NAMALWA (cell line): ENCODE data around the gene MXRA8.
A peak's percentile ranks its signal among the peaks of the same experiment; 100 is the strongest.
"Not testable (repeated sequence)": the region's sequence is repeated elsewhere in the genome, so short reads cannot be mapped to it uniquely, and the experiment has no call there.

Experiments used
- DNase-seq: peaks from one replicate; pipeline ENCODE4 v3.0.0-alpha.2; 2015; ENCODE audit warnings: low spot score

MXRA8 gene

DNA sequence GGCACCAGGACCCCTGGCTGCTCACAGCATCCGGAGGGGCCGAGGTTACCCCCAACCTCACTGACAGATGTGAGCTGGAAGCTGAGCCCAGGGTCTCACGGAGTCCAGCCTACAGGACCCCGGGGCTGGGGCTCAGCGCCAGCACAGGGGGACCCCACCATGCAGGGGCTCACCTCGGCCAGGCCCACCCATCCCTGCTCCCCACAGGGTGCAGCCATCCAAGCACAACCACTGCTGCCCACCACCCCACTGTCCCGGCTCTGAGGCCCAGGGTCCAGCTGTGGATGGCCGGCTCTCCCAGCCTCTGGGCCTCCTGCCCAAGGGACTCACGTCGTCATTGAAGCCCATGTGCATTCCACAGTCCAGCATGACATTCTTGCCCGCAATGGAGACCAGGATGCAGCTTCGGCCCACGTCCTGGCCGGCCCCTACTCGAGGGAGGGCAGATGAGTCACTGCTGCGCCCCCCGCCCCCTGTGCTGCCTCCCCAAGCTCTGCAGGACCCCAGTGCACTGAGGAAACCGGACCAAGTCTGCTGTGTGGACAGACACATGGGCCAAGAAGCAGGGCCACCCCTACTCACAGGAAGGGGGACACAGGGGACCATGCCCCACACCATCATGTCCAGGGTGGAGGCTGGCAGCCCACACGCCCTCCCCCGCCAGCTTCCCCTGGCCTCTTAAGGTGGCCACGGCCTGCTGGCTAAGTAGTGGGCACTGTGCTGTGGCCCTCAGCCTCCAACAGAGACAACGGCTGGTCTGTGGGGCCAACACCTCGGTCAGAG is 37.5 kb downstream of the MXRA8 start:
- DNase-seq, result no peak

DNA sequence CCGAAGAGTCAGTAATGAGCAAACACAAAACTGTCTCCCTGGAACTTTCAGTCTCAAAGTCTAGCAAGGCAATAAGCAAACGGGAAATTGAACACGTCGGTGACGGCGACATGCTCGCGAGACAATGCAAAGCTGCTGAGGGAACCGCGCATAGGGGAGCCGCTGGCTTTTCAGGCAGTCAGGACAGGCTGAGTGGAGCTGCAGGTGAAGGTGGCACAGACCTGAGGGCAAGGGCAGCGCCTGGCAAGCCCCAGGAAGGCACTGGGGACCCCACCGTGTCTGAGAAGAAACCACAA is 38.8 kb downstream of the MXRA8 start:
- DNase-seq, result no peak

DNA sequence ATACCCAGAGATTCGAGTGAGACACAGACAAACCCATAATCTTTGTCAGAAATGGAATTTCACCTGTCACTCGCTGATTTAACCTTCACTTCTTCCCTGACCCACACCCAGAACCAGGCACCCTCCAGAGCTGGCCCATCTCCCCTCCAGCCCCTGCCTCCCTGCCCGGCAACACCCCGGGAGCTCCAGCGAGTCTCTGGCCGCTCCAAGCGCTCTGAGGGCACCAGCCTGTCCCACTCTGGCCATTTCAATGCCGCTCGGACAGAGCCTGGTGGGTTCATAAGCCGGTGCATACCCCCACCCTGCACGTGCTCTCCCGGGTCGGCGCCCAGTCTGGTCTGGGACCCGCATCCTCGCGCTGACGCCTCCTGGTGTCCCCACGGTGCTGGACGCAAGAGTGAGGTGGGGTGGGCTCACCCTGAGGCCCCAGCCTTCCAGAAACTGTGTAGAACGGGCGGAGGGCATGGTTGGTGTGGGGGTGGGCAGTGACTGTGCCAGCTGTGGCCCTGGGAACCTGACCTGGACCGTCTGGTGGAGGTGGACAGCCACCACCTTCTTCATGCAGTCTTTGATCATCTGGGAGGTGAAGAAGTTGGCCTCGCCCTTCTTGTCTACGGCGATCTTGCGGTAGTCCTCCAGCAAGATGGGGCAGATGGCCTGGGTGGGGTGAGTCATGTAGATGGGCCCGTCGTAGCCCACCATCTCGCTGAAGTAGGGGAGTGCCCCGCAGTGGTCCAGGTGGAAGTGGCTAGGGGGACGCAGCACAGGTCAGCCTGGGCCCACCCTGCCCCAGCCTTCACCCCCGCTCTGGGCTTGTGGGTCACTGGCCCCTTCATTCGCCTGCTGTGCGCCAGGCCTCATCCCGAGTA is 39.3 kb downstream of the MXRA8 start:
- no peak for DNase-seq

DNA sequence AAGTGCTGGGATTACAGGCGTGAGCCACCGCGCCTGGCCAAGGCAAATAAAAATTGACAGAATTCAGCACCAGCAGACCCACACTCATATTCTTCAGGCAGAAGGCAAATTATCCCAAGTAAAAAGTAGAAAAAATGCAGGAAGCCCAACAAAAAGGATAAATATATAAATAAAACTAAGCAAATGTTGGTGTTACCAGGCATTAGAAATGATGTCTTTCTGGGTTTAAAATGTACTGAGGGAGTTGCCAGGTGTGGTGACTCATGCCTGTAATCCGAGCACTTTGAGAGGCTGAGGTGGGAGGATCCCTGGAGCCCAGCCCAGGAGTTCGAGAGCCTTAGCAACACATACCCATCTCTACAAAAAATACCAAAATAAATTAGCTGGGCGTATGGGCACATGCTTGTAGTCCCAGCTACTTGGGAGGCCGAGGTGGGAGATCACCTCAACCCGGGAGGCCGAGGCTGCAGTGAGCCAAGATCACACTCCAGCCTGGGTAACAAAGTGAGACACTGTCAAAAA is 40.2 kb downstream of the MXRA8 start:
- DNase-seq, result no peak

DNA sequence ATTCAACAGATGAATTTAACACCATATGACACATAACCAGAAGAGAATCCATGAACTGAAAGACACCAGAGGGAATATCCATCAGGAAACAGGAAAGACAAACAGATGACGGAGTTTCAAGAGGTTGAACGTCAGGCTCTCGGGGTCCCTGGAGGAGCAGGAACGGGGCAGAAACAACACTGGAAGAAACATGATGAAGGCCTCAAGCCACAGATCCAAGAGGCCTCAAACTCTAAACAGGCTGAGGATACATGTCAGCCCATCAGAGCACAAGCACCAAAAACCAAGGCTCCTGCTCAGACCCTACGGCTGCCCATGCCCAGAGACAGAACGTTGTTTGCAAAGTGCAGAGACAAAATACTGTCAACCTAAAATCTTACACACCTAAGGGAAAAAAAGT is 40.9 kb downstream of the MXRA8 start:
- DNase-seq, result no peak

DNA sequence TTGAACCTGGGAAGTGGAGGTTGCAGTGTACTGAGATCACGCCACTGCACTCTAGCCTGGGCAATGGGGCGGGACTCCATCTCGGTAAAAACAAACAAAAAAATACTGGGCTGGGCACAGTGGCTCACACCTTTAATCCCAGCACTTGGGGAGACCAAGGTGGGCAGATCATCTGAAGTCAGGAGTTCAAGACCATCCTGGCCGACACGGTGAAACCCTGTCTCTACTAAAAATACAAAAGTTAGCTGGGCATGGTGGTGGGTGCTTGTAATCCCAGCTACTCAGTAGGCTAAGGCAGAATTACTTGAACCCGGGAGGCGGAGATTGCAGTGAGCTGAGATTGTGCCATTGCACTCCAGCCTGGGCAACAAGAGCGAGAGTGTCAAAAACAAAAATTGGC is 42.2 kb downstream of the MXRA8 start:
- not testable (repeated sequence) for DNase-seq

DNA sequence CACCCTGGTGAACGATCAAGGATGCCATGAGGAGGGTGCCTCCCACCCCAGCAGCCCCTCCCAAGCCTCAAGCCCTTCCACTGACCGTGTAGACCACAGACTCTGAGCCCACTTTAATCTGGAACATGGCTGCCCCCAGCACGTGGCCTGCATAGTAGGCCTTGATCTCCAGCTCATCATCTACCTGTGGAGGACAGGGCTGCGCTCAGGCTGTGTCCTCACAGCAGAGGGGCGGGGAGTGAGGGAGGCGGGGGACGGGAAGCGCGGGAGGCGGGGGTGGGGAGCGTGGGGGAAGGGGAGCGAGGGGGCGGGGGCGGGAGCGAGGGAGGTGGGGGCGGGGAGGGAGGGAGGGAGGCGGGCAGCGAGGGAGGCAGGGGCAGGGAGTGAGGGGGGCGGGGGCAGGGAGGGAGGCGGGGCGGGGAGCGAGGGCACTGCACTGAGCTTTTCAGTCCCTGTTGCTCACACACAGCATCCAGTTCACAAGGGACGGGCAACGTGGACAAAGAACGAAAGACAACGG is 42.9 kb downstream of the MXRA8 start:
- no peak for DNase-seq

DNA sequence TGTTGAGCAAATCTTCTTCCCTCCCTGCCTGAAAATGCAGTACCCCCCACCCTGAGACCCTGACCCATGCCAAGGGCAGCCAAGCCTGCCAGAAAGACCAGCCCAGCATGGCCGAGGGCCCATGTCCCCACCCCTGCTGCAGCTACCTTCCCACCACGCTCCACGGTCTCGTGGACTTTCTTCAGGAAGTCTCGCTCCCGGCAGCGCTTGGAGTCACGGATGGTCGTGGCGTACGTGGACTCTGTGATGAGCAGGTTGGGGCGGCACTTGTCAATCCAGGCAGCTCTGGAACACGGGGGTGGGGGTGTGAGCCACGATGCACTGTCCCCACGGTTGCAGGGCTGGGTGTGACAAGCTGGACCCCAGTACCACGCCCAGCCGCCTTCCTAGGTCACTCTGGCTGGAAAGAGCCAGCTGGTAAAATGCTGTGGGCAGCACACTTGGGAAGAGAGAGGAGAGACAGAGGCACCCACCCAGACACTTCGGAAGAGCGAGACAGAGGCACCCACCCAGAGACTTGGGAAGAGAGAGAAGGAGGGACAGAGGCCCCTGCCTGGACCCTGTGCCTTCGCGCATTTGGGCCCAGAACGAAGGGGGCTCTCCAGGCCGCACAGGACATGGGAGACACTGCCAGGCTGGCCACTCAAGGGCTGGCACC is 43.5 kb downstream of the MXRA8 start:
- no peak for DNase-seq

DNA sequence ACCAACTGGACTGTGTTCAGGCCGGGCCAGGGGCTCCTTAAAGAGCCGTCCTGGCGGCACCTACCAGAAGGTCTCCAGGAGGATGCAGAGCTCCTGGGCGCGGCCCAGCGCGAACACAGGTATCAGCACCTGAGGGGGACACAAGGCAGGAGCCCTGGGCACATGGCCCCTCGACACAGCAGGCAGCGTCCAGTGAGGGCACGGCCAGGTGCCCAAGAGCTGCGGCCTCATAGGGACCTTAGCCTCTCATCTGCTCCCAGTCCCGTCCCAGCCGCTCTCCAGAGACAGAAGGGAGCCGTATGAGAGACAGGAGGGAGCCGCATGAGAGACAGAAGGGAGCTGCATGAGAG is 44.1 kb downstream of the MXRA8 start:
- no peak for DNase-seq

DNA sequence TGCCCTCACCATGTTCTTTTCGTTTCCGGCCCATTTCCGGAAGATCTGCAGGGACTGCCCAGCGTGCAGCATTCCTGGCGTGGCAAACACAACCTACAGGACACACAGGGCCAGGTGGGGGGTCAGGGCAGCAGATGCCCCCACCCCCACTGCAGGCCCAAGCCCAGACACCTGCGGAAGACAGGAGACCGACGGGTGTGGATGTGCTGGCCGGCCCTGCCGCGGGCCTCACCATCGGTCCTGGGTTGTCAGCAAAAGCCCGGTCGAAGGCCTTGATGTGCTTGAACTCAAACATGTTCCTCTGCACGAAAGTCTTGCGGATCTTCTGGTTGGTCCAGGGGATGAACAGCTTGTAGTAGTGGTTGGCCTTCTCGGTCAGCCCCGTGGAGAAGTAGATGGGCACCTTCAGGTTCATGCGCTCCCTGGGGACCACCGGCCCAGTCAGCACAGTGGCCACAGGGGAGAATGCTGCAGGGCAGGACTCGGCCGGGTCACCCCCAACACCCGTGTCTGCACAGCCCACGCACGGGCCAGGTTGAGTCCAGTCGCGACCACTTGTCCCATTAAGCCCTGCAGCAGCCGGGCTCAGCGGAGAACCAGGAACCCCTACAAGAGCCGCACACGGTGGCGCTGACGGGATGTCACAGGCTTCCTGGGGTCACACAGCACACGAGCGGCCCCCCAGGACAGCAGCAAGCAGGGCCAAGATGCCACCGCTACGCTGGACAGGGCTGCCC is 44.7 kb downstream of the MXRA8 start:
- no peak for DNase-seq

DNA sequence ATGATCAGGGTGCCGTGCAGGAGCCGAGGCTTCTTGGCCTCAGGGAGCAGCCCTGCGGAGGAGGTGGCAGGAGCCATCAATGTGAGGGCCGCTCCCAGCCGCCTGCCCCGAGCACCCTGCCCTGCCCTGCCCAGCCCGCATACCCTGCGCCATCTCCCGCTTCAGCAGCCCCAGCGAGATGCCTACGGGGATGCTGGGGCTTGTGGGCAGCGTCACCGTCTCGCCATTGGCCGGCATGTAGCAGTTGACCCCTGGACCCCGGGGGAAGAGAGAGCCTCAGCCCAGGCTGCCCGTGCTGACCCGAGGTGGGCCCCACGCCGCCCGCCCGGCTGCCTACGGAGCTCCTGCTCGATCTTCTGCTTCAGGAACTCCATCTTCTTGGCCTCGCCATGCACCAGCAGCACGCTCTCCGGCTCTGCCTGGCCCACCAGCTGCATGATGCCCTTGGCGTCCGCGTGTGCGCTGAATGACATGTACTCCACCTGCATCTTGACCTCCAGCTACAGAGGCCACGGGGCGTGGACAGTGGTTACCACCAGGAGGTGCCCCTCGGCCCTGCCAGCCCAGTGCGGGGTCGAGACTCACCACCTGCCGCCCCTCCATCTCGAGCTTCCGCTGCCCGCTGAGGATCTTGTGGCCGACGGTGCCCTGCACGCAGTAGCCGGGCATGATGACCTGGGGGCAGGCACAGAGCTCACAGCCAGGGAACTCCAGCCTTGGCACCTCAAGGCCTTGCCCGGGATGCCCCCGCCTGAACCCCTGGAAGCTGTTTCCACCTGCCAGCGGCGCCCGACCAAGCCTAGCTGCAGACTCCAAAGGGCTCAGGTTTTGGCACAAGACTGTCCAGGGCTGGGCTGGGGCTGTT is 45.7 kb downstream of the MXRA8 start:
- DNase-seq, result no peak

DNA sequence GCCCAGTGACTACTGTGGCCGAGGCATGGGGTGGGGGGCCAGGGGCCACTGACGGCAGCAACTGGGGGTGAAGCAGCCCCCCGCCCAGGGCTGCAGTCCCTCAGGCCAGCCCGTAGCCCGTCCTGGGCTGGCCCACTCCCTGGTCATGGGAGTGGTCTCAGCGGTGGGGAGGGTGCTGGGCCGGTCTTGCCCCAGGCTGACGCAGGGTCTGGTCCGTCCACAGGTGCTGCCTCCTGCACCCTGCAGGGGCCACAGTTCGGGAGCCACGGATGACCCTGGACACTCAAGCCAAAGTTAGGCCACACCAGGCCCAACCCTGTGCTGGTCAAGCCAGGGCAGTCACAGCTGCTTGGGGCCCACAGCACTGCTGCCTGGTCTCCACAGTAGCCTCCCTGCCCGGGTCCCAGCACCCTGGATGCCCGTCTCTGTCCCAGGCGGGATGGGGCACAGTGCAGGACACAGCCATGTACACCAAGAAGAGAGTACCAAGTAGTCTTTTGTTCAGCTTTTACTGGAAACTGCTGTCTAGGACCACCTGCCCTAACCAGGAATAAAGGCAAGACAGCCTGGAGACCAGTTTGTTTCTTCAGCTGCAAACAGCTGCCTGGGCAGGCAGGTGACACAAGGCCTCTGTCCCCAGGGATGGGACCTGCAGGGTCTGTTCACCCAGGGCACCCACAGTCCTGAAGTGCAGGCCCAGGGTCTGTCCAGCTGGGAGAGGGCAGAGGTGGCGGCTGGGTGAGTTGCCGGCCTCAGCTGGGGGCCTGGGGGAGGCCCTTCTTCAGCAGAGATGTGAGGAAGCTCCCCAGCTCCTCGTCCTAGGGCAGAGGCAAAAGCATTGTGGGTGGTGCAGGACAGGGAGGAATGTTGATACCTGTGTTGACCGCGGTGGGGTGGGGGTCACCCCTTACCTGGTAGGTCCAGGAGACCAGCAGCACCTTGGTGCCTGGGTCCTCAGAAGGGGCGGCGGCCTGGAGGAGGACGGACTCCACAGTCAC is 46.9 kb downstream of the MXRA8 start:
- DNase-seq, result no peak

DNA sequence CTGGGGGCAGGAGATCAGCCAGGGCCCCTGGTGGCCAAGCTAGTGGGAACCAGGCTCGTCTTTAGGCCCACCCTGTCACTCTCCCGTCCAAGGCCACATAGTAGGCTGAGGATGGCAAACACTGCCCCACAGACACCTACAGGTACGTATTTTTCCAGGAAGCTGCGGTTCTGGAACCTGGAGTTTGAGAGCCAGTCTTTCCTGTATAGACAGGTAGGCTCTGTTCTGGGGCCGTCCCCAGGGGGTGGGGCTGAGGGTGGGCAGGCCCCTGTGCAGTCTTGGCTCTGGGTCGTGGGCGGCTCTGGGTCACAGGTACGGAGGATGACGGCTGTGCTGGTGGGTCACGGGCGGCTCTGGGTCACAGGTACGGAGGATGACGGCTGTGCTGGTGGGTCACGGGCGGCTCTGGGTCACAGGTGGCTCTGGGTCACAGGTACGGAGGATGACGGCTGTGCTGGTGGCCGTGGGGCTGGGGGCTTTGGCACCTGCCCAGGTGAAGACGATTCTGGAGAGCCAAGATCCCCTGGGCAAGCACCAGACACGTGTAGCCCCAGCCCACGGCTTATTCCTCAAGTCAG is 47.8 kb downstream of the MXRA8 start:
- DNase-seq, result no peak

DNA sequence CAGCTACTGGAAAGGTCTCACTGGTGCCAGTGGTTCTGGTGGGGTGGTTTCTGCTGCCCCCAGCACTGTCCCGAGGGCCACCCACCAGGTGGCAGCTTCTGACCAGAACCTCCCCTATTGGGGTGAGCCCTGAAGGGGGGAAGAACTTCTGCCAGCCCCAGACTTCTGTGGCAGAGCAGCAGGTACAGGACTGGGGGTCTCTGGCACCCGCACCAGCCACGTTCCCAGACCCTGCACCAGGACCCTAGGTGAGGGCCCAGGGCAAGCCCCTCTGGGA is 48.3 kb downstream of the MXRA8 start:
- DNase-seq, result no peak

DNA sequence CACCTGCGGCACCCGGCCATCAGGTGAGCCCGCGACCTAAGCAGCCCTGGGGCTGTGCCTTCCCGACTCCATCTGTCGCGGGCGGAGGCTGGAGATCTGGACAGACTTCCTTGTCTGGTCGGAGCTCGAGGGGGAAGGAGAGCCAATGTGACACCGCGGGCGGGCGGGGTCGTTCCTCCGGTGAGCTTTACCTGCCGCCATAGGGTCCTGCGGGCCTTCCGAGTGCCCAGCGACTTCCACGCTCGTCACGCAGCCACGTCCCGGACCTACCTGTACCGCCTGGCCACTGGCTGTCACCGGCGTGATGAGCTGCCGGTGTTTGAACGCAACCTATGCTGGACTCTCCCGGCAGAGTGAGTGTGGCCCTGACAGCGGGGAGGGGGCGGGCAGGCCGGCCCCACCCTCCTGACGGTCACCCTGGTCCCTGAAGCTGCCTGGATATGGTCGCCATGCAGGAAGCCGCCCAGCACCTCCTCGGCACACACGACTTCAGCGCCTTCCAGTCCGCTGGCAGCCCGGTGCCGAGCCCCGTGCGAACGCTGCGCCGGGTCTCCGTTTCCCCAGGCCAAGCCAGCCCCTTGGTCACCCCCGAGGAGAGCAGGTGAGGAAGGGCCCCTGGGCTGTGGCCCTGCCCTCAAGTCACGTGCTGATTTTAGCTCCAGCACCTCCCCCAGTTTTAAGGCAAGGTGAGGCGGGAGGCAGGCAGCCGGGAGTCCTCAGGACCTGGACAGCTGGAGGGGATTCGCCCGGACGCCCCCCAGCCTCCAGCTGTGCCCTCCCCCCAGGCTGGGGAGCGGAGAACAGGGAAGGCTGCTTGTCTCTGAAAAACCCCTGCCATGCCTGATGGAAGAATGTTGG is 48.9 kb downstream of the MXRA8 start:
- no peak for DNase-seq

DNA sequence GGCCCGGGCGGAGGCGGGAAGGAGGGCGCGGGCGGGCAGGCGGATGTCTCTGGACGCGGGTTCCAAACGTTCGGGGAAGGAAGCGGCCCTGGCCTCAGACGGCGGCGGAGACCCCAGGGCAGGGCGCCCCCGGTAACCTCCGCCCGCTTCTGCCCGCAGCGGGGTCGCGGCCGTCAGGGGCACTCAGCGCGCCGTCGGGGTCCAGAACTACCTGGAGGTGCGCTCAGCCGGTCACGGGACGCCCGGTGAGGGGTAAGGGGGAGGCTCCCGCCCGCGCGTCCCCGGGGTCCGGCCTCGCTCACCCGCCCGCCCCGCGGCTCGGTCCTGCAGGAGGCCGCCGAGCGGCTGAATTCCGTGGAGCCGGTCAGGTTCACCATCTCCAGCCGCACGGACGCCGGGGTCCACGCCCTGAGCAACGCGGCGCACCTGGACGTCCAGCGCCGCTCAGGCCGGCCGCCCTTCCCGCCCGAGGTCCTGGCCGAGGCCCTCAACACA is 49.6 kb downstream of the MXRA8 start:
- DNase-seq, result no peak

DNA sequence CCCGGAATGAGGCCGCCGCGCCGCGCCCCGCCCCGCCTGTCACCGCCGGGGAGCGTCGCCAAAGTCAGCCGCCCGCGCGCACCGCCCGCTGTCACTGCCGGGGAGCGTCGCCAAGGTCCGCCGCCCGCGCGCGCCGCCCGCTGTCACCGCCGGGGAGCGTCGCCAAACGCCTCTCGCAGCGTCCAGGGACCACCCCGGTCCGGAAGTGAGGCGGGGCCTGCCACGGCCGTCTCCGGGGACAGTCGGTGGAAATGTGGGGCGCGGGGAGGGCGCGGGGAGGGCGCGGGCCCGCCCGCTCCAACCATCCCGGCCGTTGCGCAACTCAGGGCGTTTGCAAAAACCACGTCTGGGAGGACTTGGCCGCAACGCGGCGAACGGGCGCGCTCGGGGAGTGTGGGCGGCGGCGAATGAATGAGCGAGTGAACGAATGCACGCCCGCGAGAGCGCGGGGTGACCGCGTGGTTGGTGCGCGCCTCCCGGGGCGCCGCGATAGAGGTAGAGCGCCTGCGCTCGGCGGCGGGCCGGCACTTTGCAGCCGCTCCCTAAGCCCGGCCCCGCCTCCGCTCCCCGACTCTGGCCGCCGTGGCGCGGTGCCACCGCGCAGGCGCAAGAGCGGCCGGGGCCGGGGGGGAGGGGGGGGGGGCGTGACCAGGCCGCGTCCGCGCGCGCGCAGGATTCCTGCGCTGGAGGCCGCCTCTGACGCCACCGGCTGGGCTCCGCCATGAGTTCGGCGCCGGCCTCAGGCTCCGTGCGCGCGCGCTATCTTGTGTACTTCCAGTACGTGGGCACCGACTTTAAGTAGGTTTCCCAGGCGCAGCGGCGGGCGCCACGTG is 50.2 kb downstream of the MXRA8 start, which contains the start of the genes ACAP3 and PUSL1:
Gene ACAP3, minus strand, starts transcription at position 8 of the 833 bp plus-strand sequence. CDS start 115 bp downstream, outside the sequence.
Gene PUSL1, plus strand, starts transcription at position 675 of the 833 bp plus-strand sequence. Its CDS starts 47 bp downstream, at position 722.
- peak; percentile 96 for DNase-seq
